D721Med (cell line): ENCODE results near the gene SGPL1.

ENCODE experiments used
- DNase-seq: peaks from one replicate; pipeline ENCODE4 v3.0.0; 2011; ENCODE audit warnings: low spot score; ENCODE audit not compliant: insufficient read length
- FAIRE-seq: peaks from 2 replicates; lab custom pipeline; 2011; peaks lifted over from hg19 to GRCh38; lab: Jason Lieb, UNC
- TF ChIP-seq, protein P1 (sequence below): IDR thresholded peaks from 2 replicates; pipeline ENCODE4 v1.5.1; 2012; ENCODE audit warnings: mild to moderate bottlenecking, control low read depth; ENCODE audit not compliant: insufficient read depth; ENCODE audit errors: missing control alignments

SGPL1 gene

DNA sequence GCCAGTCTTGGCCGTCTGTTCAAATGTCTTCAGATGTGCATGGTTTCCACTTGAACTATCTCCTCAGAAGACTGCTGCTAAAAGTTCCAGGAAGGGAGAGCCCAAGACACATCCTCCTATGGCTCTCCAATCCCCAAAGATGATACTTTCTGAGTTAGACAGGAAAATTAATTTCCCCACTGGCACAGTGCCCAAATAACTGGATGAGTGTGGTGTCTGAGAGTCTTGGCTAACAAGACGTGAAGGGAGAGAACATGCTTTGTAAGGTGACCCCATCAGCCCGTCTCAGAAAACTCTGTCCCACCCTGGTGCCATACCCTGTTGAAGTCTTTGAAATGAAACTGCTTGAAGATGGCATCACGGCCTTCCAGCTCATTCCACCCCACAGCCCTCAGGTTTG is 69.7 kb downstream of the SGPL1 start:
- TF ChIP-seq, protein P1, sequence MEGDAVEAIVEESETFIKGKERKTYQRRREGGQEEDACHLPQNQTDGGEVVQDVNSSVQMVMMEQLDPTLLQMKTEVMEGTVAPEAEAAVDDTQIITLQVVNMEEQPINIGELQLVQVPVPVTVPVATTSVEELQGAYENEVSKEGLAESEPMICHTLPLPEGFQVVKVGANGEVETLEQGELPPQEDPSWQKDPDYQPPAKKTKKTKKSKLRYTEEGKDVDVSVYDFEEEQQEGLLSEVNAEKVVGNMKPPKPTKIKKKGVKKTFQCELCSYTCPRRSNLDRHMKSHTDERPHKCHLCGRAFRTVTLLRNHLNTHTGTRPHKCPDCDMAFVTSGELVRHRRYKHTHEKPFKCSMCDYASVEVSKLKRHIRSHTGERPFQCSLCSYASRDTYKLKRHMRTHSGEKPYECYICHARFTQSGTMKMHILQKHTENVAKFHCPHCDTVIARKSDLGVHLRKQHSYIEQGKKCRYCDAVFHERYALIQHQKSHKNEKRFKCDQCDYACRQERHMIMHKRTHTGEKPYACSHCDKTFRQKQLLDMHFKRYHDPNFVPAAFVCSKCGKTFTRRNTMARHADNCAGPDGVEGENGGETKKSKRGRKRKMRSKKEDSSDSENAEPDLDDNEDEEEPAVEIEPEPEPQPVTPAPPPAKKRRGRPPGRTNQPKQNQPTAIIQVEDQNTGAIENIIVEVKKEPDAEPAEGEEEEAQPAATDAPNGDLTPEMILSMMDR, result no peak
- FAIRE-seq, result no peak
- no peak for DNase-seq

GRCh38 chr10:70885931-70886903 is 70.5 kb downstream of the SGPL1 start:
- DNase-seq (no peak), FAIRE-seq (no peak)
- TF ChIP-seq, protein P1, result no peak

DNA sequence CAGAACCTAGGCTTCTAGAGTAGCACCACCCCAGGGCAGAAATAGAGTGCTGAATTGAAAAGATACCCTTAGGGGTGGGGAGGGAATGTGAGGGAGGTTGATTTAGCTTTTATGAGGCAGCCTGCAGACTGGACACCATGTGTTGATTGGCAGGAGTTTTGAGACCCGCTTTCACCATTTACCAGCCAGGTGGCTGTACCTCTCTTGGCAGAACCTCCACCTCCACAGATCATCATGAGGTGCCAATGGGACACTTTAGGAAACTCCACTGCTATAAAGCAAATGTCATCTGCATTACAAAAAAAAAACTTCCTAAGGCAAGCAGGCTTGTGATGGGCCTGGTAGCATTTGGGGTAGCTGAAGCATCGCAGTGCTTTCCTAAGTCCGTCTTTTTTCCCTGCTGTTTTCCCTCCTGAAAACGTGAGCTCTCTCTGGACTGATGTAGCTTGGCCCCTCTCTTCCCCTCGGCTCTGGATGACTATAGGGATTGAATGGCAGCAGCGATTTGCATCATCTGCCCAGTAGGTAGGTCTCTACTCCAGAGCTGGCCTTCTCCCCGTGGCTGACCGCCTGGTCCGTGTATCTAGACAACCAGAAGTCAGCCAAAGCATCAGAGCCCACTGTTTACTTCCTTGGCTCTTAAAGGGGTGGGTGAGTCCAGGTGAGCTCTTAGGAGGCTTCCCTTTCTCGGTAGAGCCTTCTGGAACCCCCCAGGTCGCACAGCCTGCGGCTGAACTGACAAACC is 71.3 kb downstream of the SGPL1 start:
- TF ChIP-seq, protein P1, result no peak
- DNase-seq (no peak), FAIRE-seq (no peak)

DNA sequence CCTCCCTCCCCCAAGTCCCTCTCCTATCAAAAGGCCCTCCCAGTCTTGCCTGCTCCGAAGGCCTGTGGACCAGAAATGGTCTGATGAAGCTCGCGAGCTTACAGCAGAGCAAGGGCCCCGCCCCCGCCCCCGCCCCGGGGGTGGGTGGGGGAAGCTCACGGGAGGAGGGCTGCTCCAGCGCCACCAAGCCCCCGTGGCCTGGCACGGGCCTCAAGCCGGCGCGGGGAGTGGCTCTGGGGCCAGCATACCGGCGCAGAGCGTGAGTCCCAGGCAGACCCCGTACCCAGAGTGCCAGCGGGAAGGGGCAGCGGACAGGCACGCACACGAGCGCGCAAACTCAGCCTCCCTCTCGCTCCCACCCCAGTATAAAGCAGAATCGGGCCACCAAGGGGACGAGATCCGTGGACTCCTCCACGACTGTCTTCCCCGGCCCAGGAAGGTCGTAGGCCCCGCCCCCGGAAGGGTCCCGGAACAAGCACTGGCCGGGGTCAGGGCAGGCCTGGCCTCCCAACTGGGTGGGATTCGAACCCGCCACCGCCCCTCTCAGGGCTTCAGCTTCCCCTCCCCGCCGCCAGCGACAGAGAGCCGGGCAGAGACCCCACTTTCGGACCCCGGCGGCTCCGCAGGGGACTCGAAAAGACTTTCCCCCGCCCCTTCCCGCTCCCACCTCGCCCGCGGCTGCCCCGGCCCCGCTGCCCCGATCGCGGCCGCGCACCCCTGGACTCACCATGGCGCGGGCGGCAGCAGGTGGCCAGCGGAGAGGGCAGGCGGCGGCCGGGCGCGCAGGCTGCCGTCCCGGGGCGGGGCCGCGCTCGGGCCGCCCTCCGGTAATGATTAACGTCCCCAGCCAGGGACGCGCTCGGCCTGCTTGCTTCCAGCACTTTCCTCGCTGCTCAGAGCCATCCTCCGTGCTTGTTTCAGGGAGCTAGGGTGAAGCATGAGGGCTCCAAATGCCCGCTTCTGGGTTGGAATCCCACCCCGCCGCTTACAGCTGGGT is 72.4 kb downstream of the SGPL1 start, which contains the start of gene PCBD1:
PCBD1 (minus strand) TSS at position 762 of the 997 bp plus-strand sequence; CDS start at position 730, 32 bp downstream.
- no peak for DNase-seq
- TF ChIP-seq, protein P1, result no peak
- no peak for FAIRE-seq

GRCh38 chr10:70889291-70889690 is 73.5 kb downstream of the SGPL1 start:
- TF ChIP-seq, protein P1, result no peak
- FAIRE-seq (no peak), DNase-seq (no peak)

DNA sequence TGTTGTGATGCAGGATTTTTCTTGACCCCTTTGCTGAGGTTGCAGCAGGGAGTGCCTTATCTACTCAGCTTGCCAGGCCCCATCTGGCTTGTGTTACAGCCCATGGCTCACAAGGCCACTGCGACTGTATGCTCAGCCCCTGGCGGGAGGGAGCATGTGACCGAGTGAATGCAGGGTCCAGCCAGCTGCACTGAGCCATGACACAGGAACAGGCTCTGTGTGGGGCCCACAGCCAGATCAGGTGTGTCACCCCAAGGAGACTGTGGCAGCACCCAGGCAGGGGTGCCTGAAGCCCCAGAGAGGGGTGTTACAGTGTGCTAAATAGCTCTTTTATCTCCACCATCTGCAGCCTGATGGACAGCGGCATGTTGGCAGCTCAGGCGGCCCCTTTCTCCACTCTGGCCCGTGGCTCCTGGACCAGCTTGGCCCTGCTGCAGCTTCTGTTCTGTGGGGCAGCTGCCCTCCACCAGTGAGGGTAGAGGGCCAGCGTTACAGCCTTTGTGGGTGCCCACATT is 75.2 kb downstream of the SGPL1 start:
- DNase-seq (no peak), FAIRE-seq (no peak)
- TF ChIP-seq, protein P1, result no peak
